NCI-H748 (cell line): ENCODE data around the gene PNLIP.

Experiments
- DNase-seq: peaks from one replicate; lab custom pipeline; 2025; ENCODE audit not compliant: unreplicated experiment; lab: John Stamatoyannopoulos, UW

PNLIP gene

GRCh38 chr10:116613471-116613870, 67.7 kb downstream of the PNLIP start:
- DNase-seq: no peak

GRCh38 chr10:116614796-116615195, 69.1 kb downstream of the PNLIP start:
- no peak for DNase-seq

GRCh38 chr10:116615199-116615776, 69.6 kb downstream of the PNLIP start:
- DNase-seq: no peak
